ENCODE measurements around the gene PCDH1.

DNA sequence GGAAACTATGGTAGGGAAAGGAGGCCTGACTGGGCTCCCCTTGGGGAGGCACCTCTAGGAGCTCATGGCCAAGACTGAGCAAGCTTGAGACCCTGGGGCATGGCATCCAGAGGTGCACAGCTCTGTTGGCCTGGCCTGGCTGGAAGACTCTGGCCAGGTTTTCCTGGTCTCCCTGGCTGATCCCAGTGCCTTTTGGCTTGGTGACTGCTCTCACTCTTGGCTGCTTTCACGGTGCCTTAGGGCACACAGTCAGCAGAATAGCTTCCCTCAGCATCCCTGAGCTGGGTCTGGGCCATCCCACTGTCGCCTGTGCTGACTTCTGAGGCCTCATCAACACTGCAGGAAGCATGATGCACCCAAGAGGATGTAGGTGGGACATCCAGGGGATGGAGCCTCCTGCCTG is 32.1 kb upstream of the PCDH1 start:
- TF ChIP-seq CTCF (conservative IDR thresholded peaks at IDR 0.05): no peak
- no peak for TF ChIP-seq ZFX (IDR thresholded peaks at IDR 0.05)

Measured in C4-2B (cell line).